H1 (cell line): ENCODE data around the gene KRT85. TPM values are rescaled to one million over a fixed set of nuclear protein-coding genes. Genes with fewer than 3 reads are reported as not detected.

ENCODE experiments used
- CTCF ChIA-PET: fragments of 300-600 bp; sonication (Branson Sonifier 250); formaldehyde crosslinking; loops from one replicate; lab custom pipeline; 2021; ENCODE audit not compliant: partially characterized antibody; lab: Charles Lee
- POLR2A ChIA-PET: fragments of 300-600 bp; sonication (Branson Sonifier 250); formaldehyde crosslinking; loops from one replicate; lab custom pipeline; 2021; ENCODE audit warnings: inconsistent platforms; ENCODE audit not compliant: partially characterized antibody; lab: Charles Lee
- DNase-seq, 2 experiments: peaks; one replicate each; pipeline versions ENCODE4 v3.0.0 to v3.0.0-alpha.2; 2010 to 2022; ENCODE audit warnings: low spot score in 2 of 2, low read depth in 1 of 2, mixed read lengths in 1 of 2
- FAIRE-seq: peaks from 2 replicates; lab custom pipeline; 2011; peaks lifted over from hg19 to GRCh38; lab: Jason Lieb, UNC
- H2AFZ ChIP-seq: 2 replicates; pipeline ENCODE4 v1.8.1; 2012; ENCODE audit warnings: low read length, inconsistent platforms
- H2AK5ac ChIP-seq: 2 replicates; pipeline ENCODE4 v1.6.1; 2013; ENCODE audit warnings: low read depth, low read length
- H2BK120ac ChIP-seq: replicated peaks from 2 replicates; pipeline ENCODE3; 2013; ENCODE audit warnings: low read depth, low read length, inconsistent platforms
- H2BK12ac ChIP-seq: 2 replicates; pipeline ENCODE4 v1.6.1; 2013; ENCODE audit warnings: low read depth, low read length
- H2BK15ac ChIP-seq: 2 replicates; pipeline ENCODE4 v1.6.1; 2013; ENCODE audit warnings: low read length
- H2BK20ac ChIP-seq: 2 replicates; pipeline ENCODE4 v1.6.1; 2013; ENCODE audit warnings: low read length
- H2BK5ac ChIP-seq: 2 replicates; pipeline ENCODE4 v1.6.1; 2013; ENCODE audit warnings: low read depth, low read length
- H3K14ac ChIP-seq: 2 replicates; pipeline ENCODE4 v1.6.1; 2013; ENCODE audit warnings: inconsistent platforms; ENCODE audit not compliant: insufficient read length
- H3K18ac ChIP-seq: 2 replicates; pipeline ENCODE4 v1.6.1; 2013; ENCODE audit warnings: low read length; ENCODE audit errors: extremely low read depth
- H3K23ac ChIP-seq: 2 replicates; pipeline ENCODE4 v1.6.1; 2013; ENCODE audit warnings: inconsistent platforms; ENCODE audit not compliant: insufficient read length
- H3K23me2 ChIP-seq: 2 replicates; pipeline ENCODE4 v1.6.1; 2013; ENCODE audit warnings: low read depth, low read length
- H3K27ac ChIP-seq: 2 replicates; pipeline ENCODE4 v1.6.1; 2011; ENCODE audit warnings: low read depth, low read length, inconsistent platforms
- H3K27me3 ChIP-seq, 4 experiments: replicated peaks in 1 of 4; 1 replicate in 1 of 4; 2 replicates in 3 of 4; pipeline versions ENCODE4 v1.6.1 to v1.8.1; 2011 to 2013; ENCODE audit warnings: low read length in 3 of 4, mild to moderate bottlenecking in 3 of 4, inconsistent platforms in 2 of 4, mixed read lengths in 2 of 4, moderate library complexity in 1 of 4; ENCODE audit not compliant: control insufficient read depth in 3 of 4, insufficient read depth in 3 of 4; ENCODE audit errors: extremely low read depth in 1 of 4
- H3K36me3 ChIP-seq, 4 experiments: 2 replicates each; pipeline versions ENCODE4 v1.6.1 to v1.8.1; 2011 to 2013; ENCODE audit warnings: mild to moderate bottlenecking in 4 of 4, low read length in 3 of 4, moderate library complexity in 2 of 4, control low read depth in 1 of 4, inconsistent platforms in 1 of 4; ENCODE audit not compliant: insufficient read depth in 4 of 4, control insufficient read depth in 2 of 4
- H3K4ac ChIP-seq: replicated peaks from 2 replicates; pipeline ENCODE3; 2013; ENCODE audit warnings: low read length, low read depth, mixed read lengths, inconsistent platforms; ENCODE audit not compliant: insufficient read length
- H3K4me1 ChIP-seq, 4 experiments: replicated peaks in 1 of 4; 1 replicate in 1 of 4; 2 replicates in 3 of 4; pipeline versions ENCODE4 v1.6.1 to v1.8.1; 2011 to 2013; ENCODE audit warnings: low read length in 3 of 4, inconsistent platforms in 2 of 4, mixed read lengths in 1 of 4; ENCODE audit not compliant: insufficient read depth in 4 of 4, control insufficient read depth in 3 of 4
- H3K4me2 ChIP-seq, 2 experiments: 2 replicates each; pipeline versions ENCODE4 v1.6.1 to v1.8.1; 2011 to 2013; ENCODE audit warnings: low read depth in 2 of 2, low read length in 2 of 2, control low read depth in 1 of 2, inconsistent platforms in 1 of 2, mild to moderate bottlenecking in 1 of 2; ENCODE audit not compliant: insufficient read depth in 1 of 2
- H3K4me3 ChIP-seq, 4 experiments: fragments of 200-600, 300-600 bp in 1 of 4; sonication (generic), shearing (Covaris generic), sonication (Bioruptor Twin) in 1 of 4; 2 replicates each; pipeline versions ENCODE4 v1.5.1 to v1.8.1; 2011 to 2016; ENCODE audit warnings: low read length in 4 of 4, low read depth in 3 of 4, control low read depth in 2 of 4, inconsistent platforms in 2 of 4, mild to moderate bottlenecking in 2 of 4, mixed read lengths in 1 of 4, moderate library complexity in 1 of 4; ENCODE audit not compliant: insufficient read depth in 2 of 4; ENCODE audit errors: extremely low read depth in 1 of 4
- H3K56ac ChIP-seq: replicated peaks from 2 replicates; pipeline ENCODE3; 2013; ENCODE audit warnings: low read depth, mild to moderate bottlenecking, mixed read lengths, low read length, inconsistent platforms; ENCODE audit not compliant: insufficient read length
- H3K79me1 ChIP-seq: 2 replicates; pipeline ENCODE4 v1.6.1; 2013; ENCODE audit warnings: low read depth, low read length, control low read depth
- H3K79me2 ChIP-seq, 2 experiments: 2 replicates each; pipeline versions ENCODE4 v1.6.1 to v1.8.1; 2012 to 2013; ENCODE audit warnings: low read length in 2 of 2, mild to moderate bottlenecking in 2 of 2, inconsistent platforms in 1 of 2; ENCODE audit not compliant: insufficient read depth in 2 of 2, control insufficient read depth in 1 of 2
- H3K9ac ChIP-seq, 4 experiments: replicated peaks in 1 of 4; 1 replicate in 1 of 4; 2 replicates in 3 of 4; pipeline versions ENCODE4 v1.6.1 to v1.8.1; 2011 to 2013; ENCODE audit warnings: low read depth in 3 of 4, low read length in 3 of 4, control low read depth in 2 of 4, mild to moderate bottlenecking in 2 of 4, moderate library complexity in 2 of 4, inconsistent platforms in 1 of 4; ENCODE audit errors: extremely low read depth in 1 of 4
- H3K9me3 ChIP-seq, 2 experiments: 2 replicates each; pipeline versions ENCODE4 v1.6.1 to v1.8.1; 2012 to 2013; ENCODE audit warnings: mild to moderate bottlenecking in 2 of 2, moderate library complexity in 2 of 2, control low read depth in 1 of 2, inconsistent platforms in 1 of 2, low read depth in 1 of 2, low read length in 1 of 2, mixed read lengths in 1 of 2; ENCODE audit not compliant: insufficient read depth in 2 of 2
- H4K20me1 ChIP-seq, 2 experiments: replicated peaks in 1 of 2; 2 replicates each; pipeline versions ENCODE3 to v1.8.1; 2011 to 2013; ENCODE audit warnings: inconsistent platforms in 2 of 2, low read length in 2 of 2, mild to moderate bottlenecking in 1 of 2; ENCODE audit not compliant: insufficient read depth in 2 of 2, control insufficient read depth in 1 of 2
- H4K5ac ChIP-seq: 2 replicates; pipeline ENCODE4 v1.6.1; 2013; ENCODE audit warnings: low read length, low read depth, mixed read lengths, inconsistent platforms; ENCODE audit not compliant: insufficient read length
- H4K8ac ChIP-seq: 2 replicates; pipeline ENCODE4 v1.8.0; 2013; ENCODE audit warnings: mild to moderate bottlenecking, moderate library complexity, low read length, inconsistent platforms; ENCODE audit not compliant: insufficient read depth; ENCODE audit errors: extremely low read depth
- H4K91ac ChIP-seq: replicated peaks from 2 replicates; pipeline ENCODE3; 2013; ENCODE audit warnings: low read length, mixed read lengths, inconsistent platforms; ENCODE audit not compliant: insufficient read length
- BCL11A ChIP-seq, 2 experiments: IDR thresholded peaks; one replicate each; pipeline ENCODE4 v1.6.1; 2011; ENCODE audit warnings: low read depth in 2 of 2, low read length in 2 of 2, mild to moderate bottlenecking in 2 of 2
- CBX5 ChIP-seq: fragments of 300-800, 300-1000 bp; sonication (generic); IDR thresholded peaks from 2 replicates; pipeline ENCODE4 v1.7.1; 2016; ENCODE audit warnings: antibody characterized with exemption, low read length, low read depth
- CEBPB ChIP-seq: IDR thresholded peaks from 2 replicates; pipeline ENCODE4 v1.6.1; 2012; ENCODE audit warnings: low read depth, low read length
- CHD2 ChIP-seq: IDR thresholded peaks from 2 replicates; pipeline ENCODE4 v1.6.1; 2012; ENCODE audit warnings: low read length, improper control_type of control experiment
- GTF2F1 ChIP-seq: IDR thresholded peaks from 2 replicates; pipeline ENCODE4 v1.6.1; 2012; ENCODE audit warnings: low read depth, low read length, improper control_type of control experiment, borderline replicate concordance
- HDAC6 ChIP-seq: IDR thresholded peaks from one replicate; pipeline ENCODE4 v1.7.1; 2012; ENCODE audit warnings: low read depth, mild to moderate bottlenecking, inconsistent platforms, low read length, moderate library complexity
- KDM5A ChIP-seq: fragments of 200-600 bp; IDR thresholded peaks from 2 replicates; pipeline ENCODE4 v1.7.1; 2012; ENCODE audit warnings: mild to moderate bottlenecking, low read length, inconsistent platforms, mixed read lengths
- NANOG ChIP-seq: IDR thresholded peaks from 2 replicates; pipeline ENCODE4 v1.6.1; 2011; ENCODE audit warnings: low read length, low read depth, mild to moderate bottlenecking, inconsistent platforms; ENCODE audit not compliant: insufficient read depth, poor library complexity, severe bottlenecking
- NRF1 ChIP-seq: IDR thresholded peaks from 2 replicates; pipeline ENCODE4 v1.6.1; 2011; ENCODE audit warnings: mild to moderate bottlenecking, low read depth, low read length, improper control_type of control experiment
- SUZ12 ChIP-seq: fragments of 200-600 bp; sonication (generic); IDR thresholded peaks from 2 replicates; pipeline ENCODE4 v1.6.1; 2012; ENCODE audit warnings: mild to moderate bottlenecking, inconsistent platforms, low read length, moderate library complexity, mixed read lengths
- TCF12 ChIP-seq: IDR thresholded peaks from 2 replicates; pipeline ENCODE4 v1.6.1; 2011; ENCODE audit warnings: low read depth, mild to moderate bottlenecking, low read length
- WGBS, 2 experiments: shearing (Covaris generic) in 1 of 2; methylation state at CpG; one replicate each; pipeline versions ENCODE4 v1.1.6 to v1.1.7; 2013 to 2015; ENCODE audit warnings: low lambda C conversion rate in 2 of 2, mixed read lengths in 2 of 2, inconsistent platforms in 1 of 2, low coverage in 1 of 2, missing lambda C conversion rate in 1 of 2; ENCODE audit not compliant: insufficient replicate concordance in 2 of 2, insufficient coverage in 1 of 2, insufficient read length in 1 of 2; ENCODE audit errors: extremely low coverage in 1 of 2, missing lambda C conversion rate in 1 of 2; 5-methylcytosine and 5-hydroxymethylcytosine counted together
- polyA plus RNA-seq, 7 experiments: library from polyadenylated mRNA; depleted of rRNA in 3 of 7; stranded (reverse) in 5 of 7; unstranded in 2 of 7; fragments of >200 nt in 5 of 7; fragments of 200-250 nt in 2 of 7; gene quantifications; 1 replicate in 5 of 7; 2 replicates in 1 of 7; 4 replicates in 1 of 7; pipeline versions ENCODE4 v1.2.1 to v1.2.3, GENCODE V29; 2011 to 2013; ENCODE audit warnings: missing spikeins in 2 of 7, mixed read lengths in 2 of 7
- total RNA-seq: library from RNA; stranded (reverse); fragmentation: NEBNext Ultra II Directional; extraction: Animal tissue kit (Norgen Biotek cat#: 25700); gene quantifications from 2 replicates; pipeline ENCODE4 v1.2.1, GENCODE V29; 2021
- TF ChIP-seq, protein P1 (sequence below): IDR thresholded peaks from 2 replicates; pipeline ENCODE4 v1.6.1; 2012; ENCODE audit warnings: inconsistent platforms

Gene KRT85
- total and polyA plus RNA-seq, 2 of the 8 experiments (the other 6 are each of a cell fraction or from before 2014, with no cell fraction given), result not detected

DNA sequence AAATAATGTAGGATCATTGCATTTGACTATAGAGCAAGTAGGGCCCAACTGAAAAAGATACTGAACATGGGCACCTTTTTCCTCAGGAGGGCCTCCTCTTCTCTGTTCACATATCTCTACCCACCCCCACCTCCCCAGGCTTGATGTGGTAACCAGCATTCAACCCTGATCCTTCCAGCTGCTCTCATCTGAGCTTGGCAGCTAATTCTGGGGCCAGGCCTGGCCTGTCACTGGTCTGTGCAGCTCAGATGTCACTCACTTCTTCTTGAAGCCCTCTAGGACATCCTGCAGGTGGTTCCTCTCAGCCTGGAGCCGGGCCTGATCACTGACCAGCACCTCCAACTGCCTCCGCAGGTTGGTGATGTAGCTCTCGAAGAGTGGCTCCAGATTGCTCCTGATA, 16.1 kb upstream of the KRT85 start:
- Histone ChIP-seq H3K56ac (no peak overlapping the region), H3K23ac (no peak overlapping the region), H2BK15ac (no peak overlapping the region), H4K91ac (no peak overlapping the region), H3K4me2 (no peak overlapping the region), H3K18ac (no peak overlapping the region), H3K36me3 (no peaks in the 10 kb centered on the region), H3K23me2 (no peaks in the 10 kb centered on the region), H3K9ac (no peak overlapping the region), H2AK5ac (no peak overlapping the region), H2BK20ac (no peak overlapping the region), H4K5ac (no peak overlapping the region), H3K4me3 (no peak overlapping the region), H3K27me3 (no peaks in the 10 kb centered on the region), H3K14ac (no peak overlapping the region), H3K79me2 (no peaks in the 10 kb centered on the region), H4K20me1 (no peaks in the 10 kb centered on the region), H3K4me1 (no peaks in the 10 kb centered on the region), H2AFZ (no peak overlapping the region), H3K79me1 (no peaks in the 10 kb centered on the region; the same call in 1 of the 2 replicates), H2BK12ac (no peak overlapping the region), H3K27ac (no peak overlapping the region), H3K4ac (no peak overlapping the region), H2BK120ac (no peak overlapping the region), H2BK5ac (no peak overlapping the region), H4K8ac (peak overlapping the region; percentile 53; the same call in 1 of the 2 replicates), H3K9me3 (no peaks in the 10 kb centered on the region)
- WGBS, 2 experiments, result 85% methylated on average over 3 of the region's 3 CpGs; no CpG with 5 or more reads in 1 of the 2 experiments
- FAIRE-seq (no peak), DNase-seq (no peak)
- POLR2A ChIA-PET, result no interaction called here
- CTCF ChIA-PET, result interaction anchor here (0.8 to 11.3 kb wide), 14 partner anchors 8 to 597 kb away, joined by 3 to 105 read pairs (median 4); partner anchors contain the start of gene KRT85
- no peak for TF ChIP-seq CEBPB
- TF ChIP-seq NRF1, result no peak
- TF ChIP-seq HDAC6, result no peak
- TF ChIP-seq SUZ12, result no peak
- no peak for TF ChIP-seq GTF2F1
- TF ChIP-seq TCF12, result no peak
- TF ChIP-seq NANOG, result no peak
- TF ChIP-seq CHD2, result no peak
- TF ChIP-seq, protein P1, sequence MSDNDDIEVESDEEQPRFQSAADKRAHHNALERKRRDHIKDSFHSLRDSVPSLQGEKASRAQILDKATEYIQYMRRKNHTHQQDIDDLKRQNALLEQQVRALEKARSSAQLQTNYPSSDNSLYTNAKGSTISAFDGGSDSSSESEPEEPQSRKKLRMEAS, result no peak
- no peak for TF ChIP-seq CBX5
- no peak for TF ChIP-seq KDM5A
- no peak for TF ChIP-seq BCL11A (IDR thresholded peaks at IDR 0.05; ENCODE audit: low read depth in 2 of 2, low read length in 2 of 2)
